Suprapubic skin (tissue), 4 donors: ENCODE measurements around the gene PITX3.

Experiments used
- POLR2A ChIP-seq, 2 donors: fragments of 450-650 bp; IDR thresholded peaks; one replicate each; pipeline ENCODE4 v1.6.1; 2017; ENCODE audit warnings: antibody characterized with exemption in 2 of 2, mild to moderate bottlenecking in 2 of 2, moderate library complexity in 2 of 2
- POLR2AphosphoS5 ChIP-seq, 3 donors: sonication (generic); formaldehyde crosslinking; IDR thresholded peaks; one replicate each; pipeline ENCODE4 v1.6.1; 2017; ENCODE audit warnings: antibody characterized with exemption in 3 of 3
- TF ChIP-seq, protein P1 (sequence below), 2 donors: fragments of 200-600 bp in 1 of 2; fragments of 450-650 bp in 1 of 2; sonication (generic) in 1 of 2; IDR thresholded peaks; one replicate each; pipeline ENCODE4 v1.5.1; 2016 to 2019; ENCODE audit warnings: antibody characterized with exemption in 2 of 2, mild to moderate bottlenecking in 1 of 2, moderate library complexity in 1 of 2

DNA sequence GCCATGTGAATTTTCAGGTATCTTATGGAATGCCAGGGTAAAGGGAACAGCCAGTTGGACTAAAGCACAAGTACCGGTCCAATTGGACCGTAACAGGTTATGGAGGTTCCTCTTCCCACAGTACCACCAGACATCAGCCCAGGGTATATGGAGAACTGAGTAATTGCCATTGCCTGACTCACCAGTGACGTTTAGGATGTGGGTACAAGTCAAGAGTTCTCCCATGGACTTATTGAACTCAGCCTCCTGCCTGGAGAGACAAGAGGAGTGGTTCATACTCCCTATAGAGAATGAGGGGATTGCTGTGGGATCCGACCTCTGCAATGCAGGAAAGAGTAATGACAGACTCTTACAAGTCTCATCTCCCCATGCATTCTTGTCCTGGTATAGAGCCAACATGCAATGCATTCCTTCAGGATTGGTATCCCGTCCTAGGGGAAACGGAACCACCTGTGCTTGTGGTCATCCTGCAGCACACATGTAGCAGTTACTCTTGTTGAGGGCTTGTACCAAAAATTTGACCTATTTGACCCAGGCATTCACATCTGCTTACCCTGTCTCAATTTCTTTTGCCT, 45.9 kb downstream of the PITX3 start:
- TF ChIP-seq, protein P1, sequence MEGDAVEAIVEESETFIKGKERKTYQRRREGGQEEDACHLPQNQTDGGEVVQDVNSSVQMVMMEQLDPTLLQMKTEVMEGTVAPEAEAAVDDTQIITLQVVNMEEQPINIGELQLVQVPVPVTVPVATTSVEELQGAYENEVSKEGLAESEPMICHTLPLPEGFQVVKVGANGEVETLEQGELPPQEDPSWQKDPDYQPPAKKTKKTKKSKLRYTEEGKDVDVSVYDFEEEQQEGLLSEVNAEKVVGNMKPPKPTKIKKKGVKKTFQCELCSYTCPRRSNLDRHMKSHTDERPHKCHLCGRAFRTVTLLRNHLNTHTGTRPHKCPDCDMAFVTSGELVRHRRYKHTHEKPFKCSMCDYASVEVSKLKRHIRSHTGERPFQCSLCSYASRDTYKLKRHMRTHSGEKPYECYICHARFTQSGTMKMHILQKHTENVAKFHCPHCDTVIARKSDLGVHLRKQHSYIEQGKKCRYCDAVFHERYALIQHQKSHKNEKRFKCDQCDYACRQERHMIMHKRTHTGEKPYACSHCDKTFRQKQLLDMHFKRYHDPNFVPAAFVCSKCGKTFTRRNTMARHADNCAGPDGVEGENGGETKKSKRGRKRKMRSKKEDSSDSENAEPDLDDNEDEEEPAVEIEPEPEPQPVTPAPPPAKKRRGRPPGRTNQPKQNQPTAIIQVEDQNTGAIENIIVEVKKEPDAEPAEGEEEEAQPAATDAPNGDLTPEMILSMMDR (IDR thresholded peaks at IDR 0.05): no peak
- TF ChIP-seq POLR2A (IDR thresholded peaks at IDR 0.05) (no peak), POLR2AphosphoS5 (IDR thresholded peaks at IDR 0.05) (no peak)
